HG03139 (cell line): ENCODE data around the gene ARID1A.

Source experiments
- ATAC-seq: cut with Tn5 transposase; IDR thresholded peaks from one replicate; pipeline ENCODE4 v1.9.1; 2021; ENCODE audit not compliant: unreplicated experiment

ARID1A gene

GRCh38 chr1:26727476-26727875 lies 31.7 kb downstream of the ARID1A start:
- no peak for ATAC-seq

GRCh38 chr1:26728645-26729044 lies 32.8 kb downstream of the ARID1A start:
- no peak for ATAC-seq

GRCh38 chr1:26729633-26730032 lies 33.8 kb downstream of the ARID1A start:
- no peak for ATAC-seq

- ATAC-seq, result no peak
Observed at GRCh38 chr1:26730695-26731094, 34.9 kb downstream of the ARID1A start.

GRCh38 chr1:26731233-26731902 lies 35.6 kb downstream of the ARID1A start:
- no peak for ATAC-seq

GRCh38 chr1:26733392-26733791 lies 37.6 kb downstream of the ARID1A start:
- ATAC-seq, result no peak

GRCh38 chr1:26733982-26734381 lies 38.2 kb downstream of the ARID1A start:
- ATAC-seq, result no peak

GRCh38 chr1:26734501-26735058 lies 38.8 kb downstream of the ARID1A start:
- no peak for ATAC-seq

- no peak for ATAC-seq
Observed at GRCh38 chr1:26739329-26739914, 43.6 kb downstream of the ARID1A start.

- ATAC-seq, result no peak
Observed at GRCh38 chr1:26740023-26740634, 44.3 kb downstream of the ARID1A start.

GRCh38 chr1:26740952-26741351 lies 45.1 kb downstream of the ARID1A start:
- no peak for ATAC-seq

- ATAC-seq, result no peak
Observed at GRCh38 chr1:26743426-26744059, 47.7 kb downstream of the ARID1A start.

- ATAC-seq, result peak; percentile 94
Observed at GRCh38 chr1:26744075-26744959, 48.5 kb downstream of the ARID1A start.

GRCh38 chr1:26745191-26745590 lies 49.4 kb downstream of the ARID1A start:
- ATAC-seq, result no peak

- ATAC-seq, result no peak
Observed at GRCh38 chr1:26747048-26747447, 51.2 kb downstream of the ARID1A start.

- no peak for ATAC-seq
Observed at GRCh38 chr1:26748351-26748750, 52.5 kb downstream of the ARID1A start.

- ATAC-seq, result no peak
Observed at GRCh38 chr1:26749458-26749857, 53.6 kb downstream of the ARID1A start.

- no peak for ATAC-seq
Observed at GRCh38 chr1:26750428-26750827, 54.6 kb downstream of the ARID1A start.

GRCh38 chr1:26752519-26752918 lies 56.7 kb downstream of the ARID1A start:
- ATAC-seq, result no peak

- no peak for ATAC-seq
Observed at GRCh38 chr1:26754086-26754874, 58.5 kb downstream of the ARID1A start.
